ENCODE results near the gene MST1. TPM values are rescaled to one million over a fixed set of nuclear protein-coding genes. Genes with fewer than 3 reads are reported as not detected.

Gene MST1
- total RNA-seq (2012; rRNA removed) = 4.4 and 5.6 TPM in 2 replicates

DNA sequence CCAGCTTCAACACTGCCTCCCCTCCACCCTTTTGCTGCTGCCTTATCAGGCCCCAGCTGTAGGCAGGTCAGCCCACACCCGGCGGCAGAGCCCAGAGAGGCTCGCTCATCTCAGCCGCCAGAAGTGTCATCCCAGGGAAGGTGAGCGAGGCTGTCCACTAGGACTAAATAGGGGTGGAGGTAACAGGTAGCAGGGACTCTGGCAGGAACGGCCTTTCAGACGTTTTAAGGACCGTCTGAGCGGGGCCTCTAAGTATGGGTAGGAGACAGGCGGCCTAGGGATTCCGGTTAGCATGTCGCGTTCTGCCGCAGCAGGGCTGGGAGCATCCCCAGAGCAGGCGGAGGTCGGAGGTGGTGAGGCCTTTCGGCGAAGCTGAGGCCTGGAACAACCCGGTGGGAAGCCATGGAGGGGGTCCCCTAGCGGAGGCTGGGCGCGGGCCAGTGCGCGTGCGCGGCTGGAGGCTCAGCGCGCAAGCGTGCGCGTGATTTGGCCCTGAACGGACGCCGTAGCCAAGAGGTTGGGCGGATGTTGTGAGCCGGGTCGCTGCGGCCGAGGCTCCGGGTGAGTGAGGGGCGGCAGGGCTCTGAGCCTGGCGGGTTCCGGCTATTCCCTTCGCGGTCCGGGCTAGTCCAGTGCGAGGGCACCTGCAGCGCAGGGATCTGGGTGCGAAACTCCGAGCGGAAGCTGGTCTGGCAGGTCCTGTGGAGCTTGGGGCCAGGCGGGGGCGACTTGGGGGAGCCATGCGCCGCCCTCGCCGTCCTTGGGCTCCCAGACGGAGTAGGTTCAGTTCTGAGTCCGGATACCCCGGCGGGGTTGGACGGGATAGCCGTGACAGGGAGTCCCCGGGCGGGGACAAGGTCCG, at the start of gene MST1, which contains the start of gene RNF123:
Gene MST1, minus strand, starts transcription at position 429 of the 862 bp plus-strand sequence. CDS start 783 bp downstream, outside the sequence.
Gene RNF123, plus strand, starts transcription at position 512 of the 862 bp plus-strand sequence. CDS start 1,609 bp downstream, outside the sequence.
- Histone ChIP-seq H3K27me3 (ENCODE audit: control insufficient read depth, insufficient read depth, low read length) (no peaks in the 10 kb centered on the region), H3K9me3 (replicated peaks; ENCODE audit: low read length) (no peaks in the 10 kb centered on the region), H3K4me3 (ENCODE audit: low read length) (peak within 1 kb of the TSS; percentile 94), H3K4me1 (ENCODE audit: control insufficient read depth, insufficient read depth, low read length) (peaks cover 16% of the 10 kb centered on the region), H3K4me2 (ENCODE audit: low read length) (peak within 1 kb of the TSS; percentile 93), H3K36me3 (ENCODE audit: insufficient read depth, low read length) (no peaks in the 10 kb centered on the region), H3K9ac (ENCODE audit: low read depth, low read length) (peak within 1 kb of the TSS; percentile 93)

- no peak overlapping the region for H3K4me3 ChIP-seq (ENCODE audit: low read length)
- no peak overlapping the region for H3K4me2 ChIP-seq (ENCODE audit: low read length)
- peaks cover 36% of the 10 kb centered on the region for H3K36me3 ChIP-seq (ENCODE audit: insufficient read depth, low read length)
- H3K4me1 ChIP-seq (ENCODE audit: control insufficient read depth, insufficient read depth, low read length) = no peaks in the 10 kb centered on the region
- H3K27me3 ChIP-seq (ENCODE audit: control insufficient read depth, insufficient read depth, low read length) = no peaks in the 10 kb centered on the region
- no peak overlapping the region for H3K9ac ChIP-seq (ENCODE audit: low read depth, low read length)
- no peaks in the 10 kb centered on the region for H3K9me3 ChIP-seq (replicated peaks; ENCODE audit: low read length)
Observed at GRCh38 chr3:49738067-49738713, 48.9 kb upstream of the MST1 start.

DNA sequence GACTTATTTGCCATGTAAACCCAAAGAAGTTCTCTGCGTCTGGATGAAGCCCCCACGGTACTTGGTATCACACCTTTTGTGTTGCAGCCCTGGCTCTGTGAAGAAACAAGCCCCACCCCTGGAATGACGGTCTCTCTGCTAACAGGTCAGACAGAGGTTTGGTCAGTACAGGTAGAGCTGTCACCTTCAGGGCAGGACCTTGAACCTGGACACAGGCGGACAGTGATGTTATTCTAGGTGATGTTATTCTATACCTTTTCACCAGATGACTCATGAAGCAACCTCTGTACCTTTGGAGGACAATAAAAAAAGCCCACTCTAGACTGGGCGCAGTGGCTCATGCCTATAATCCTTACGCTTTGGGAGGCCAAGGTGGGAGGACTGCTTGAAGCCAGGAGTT, 45.5 kb upstream of the MST1 start:
- Histone ChIP-seq H3K4me3 (ENCODE audit: low read length) (no peak overlapping the region), H3K36me3 (ENCODE audit: insufficient read depth, low read length) (peaks cover 57% of the 10 kb centered on the region), H3K27me3 (ENCODE audit: control insufficient read depth, insufficient read depth, low read length) (no peaks in the 10 kb centered on the region), H3K4me1 (ENCODE audit: control insufficient read depth, insufficient read depth, low read length) (no peaks in the 10 kb centered on the region), H3K9ac (ENCODE audit: low read depth, low read length) (no peak overlapping the region), H3K4me2 (ENCODE audit: low read length) (no peak overlapping the region), H3K9me3 (replicated peaks; ENCODE audit: low read length) (no peaks in the 10 kb centered on the region)

DNA sequence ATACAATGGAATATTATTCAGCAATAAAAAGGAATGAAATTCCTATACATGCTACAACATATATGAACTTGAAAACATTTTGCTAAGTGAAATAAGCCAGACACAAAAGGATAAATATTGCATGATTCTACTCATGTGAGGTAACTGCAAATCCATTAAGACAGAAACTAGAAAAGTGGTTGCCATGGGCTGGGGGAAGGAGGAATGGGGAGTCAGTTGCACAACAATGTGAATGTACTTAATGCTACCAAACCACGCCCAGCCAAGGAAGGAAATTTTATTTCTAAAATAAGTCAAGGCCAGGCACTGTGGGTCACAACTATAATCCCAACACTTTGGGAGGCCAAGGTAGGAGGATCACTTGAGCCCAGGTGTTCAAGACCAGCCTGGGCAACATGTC, 44.3 kb upstream of the MST1 start:
- Histone ChIP-seq H3K4me3 (ENCODE audit: low read length) (no peak overlapping the region), H3K27me3 (ENCODE audit: control insufficient read depth, insufficient read depth, low read length) (no peaks in the 10 kb centered on the region), H3K36me3 (ENCODE audit: insufficient read depth, low read length) (peaks cover 54% of the 10 kb centered on the region), H3K9me3 (replicated peaks; ENCODE audit: low read length) (no peaks in the 10 kb centered on the region), H3K4me1 (ENCODE audit: control insufficient read depth, insufficient read depth, low read length) (no peaks in the 10 kb centered on the region), H3K9ac (ENCODE audit: low read depth, low read length) (no peak overlapping the region), H3K4me2 (ENCODE audit: low read length) (no peak overlapping the region)

- H3K4me1 ChIP-seq (ENCODE audit: control insufficient read depth, insufficient read depth, low read length) = no peaks in the 10 kb centered on the region
- no peaks in the 10 kb centered on the region for H3K9me3 ChIP-seq (replicated peaks; ENCODE audit: low read length)
- H3K4me3 ChIP-seq (ENCODE audit: low read length) = no peak overlapping the region
- H3K27me3 ChIP-seq (ENCODE audit: control insufficient read depth, insufficient read depth, low read length) = no peaks in the 10 kb centered on the region
- H3K36me3 ChIP-seq (ENCODE audit: insufficient read depth, low read length) = peaks cover 53% of the 10 kb centered on the region
- H3K4me2 ChIP-seq (ENCODE audit: low read length) = no peak overlapping the region
- no peak overlapping the region for H3K9ac ChIP-seq (ENCODE audit: low read depth, low read length)
Observed at GRCh38 chr3:49732597-49732996, 43.3 kb upstream of the MST1 start.

- H3K9me3 ChIP-seq (replicated peaks; ENCODE audit: low read length) = no peaks in the 10 kb centered on the region
- H3K9ac ChIP-seq (ENCODE audit: low read depth, low read length) = no peak overlapping the region
- no peaks in the 10 kb centered on the region for H3K4me1 ChIP-seq (ENCODE audit: control insufficient read depth, insufficient read depth, low read length)
- H3K4me3 ChIP-seq (ENCODE audit: low read length) = no peak overlapping the region
- no peak overlapping the region for H3K4me2 ChIP-seq (ENCODE audit: low read length)
- no peaks in the 10 kb centered on the region for H3K27me3 ChIP-seq (ENCODE audit: control insufficient read depth, insufficient read depth, low read length)
- H3K36me3 ChIP-seq (ENCODE audit: insufficient read depth, low read length) = peaks cover 59% of the 10 kb centered on the region
Observed at GRCh38 chr3:49729966-49730609, 40.8 kb upstream of the MST1 start.

DNA sequence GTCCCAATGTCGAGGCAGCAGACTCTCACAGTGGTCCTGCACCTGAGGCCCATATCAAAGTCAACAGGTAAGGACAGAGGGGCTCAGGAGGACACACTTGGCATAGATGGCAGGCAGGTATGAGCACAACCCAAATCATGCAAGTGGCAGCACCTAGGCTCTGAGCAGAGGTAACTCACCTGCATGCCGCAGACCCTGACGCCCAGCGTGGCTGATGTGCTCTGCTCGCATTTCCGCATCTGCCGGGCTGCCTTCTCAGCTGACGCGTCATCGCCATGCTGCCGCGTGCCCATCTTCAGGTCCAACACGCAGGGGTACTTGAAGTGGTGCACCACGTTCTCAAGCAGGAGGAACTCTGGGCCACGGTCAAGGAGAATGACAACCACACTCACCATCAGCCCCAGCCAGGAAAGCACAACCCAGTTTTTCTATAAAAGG, 38.7 kb upstream of the MST1 start:
- Histone ChIP-seq H3K4me3 (ENCODE audit: low read length) (no peak overlapping the region), H3K27me3 (ENCODE audit: control insufficient read depth, insufficient read depth, low read length) (no peaks in the 10 kb centered on the region), H3K9ac (ENCODE audit: low read depth, low read length) (no peak overlapping the region), H3K4me1 (ENCODE audit: control insufficient read depth, insufficient read depth, low read length) (peaks cover 12% of the 10 kb centered on the region), H3K4me2 (ENCODE audit: low read length) (no peak overlapping the region), H3K9me3 (replicated peaks; ENCODE audit: low read length) (no peaks in the 10 kb centered on the region), H3K36me3 (ENCODE audit: insufficient read depth, low read length) (peaks cover 56% of the 10 kb centered on the region)

GRCh38 chr3:49727154-49727923, 38.1 kb upstream of the MST1 start:
- Histone ChIP-seq H3K36me3 (ENCODE audit: insufficient read depth, low read length) (peaks cover 56% of the 10 kb centered on the region), H3K4me1 (ENCODE audit: control insufficient read depth, insufficient read depth, low read length) (peaks cover 18% of the 10 kb centered on the region), H3K9ac (ENCODE audit: low read depth, low read length) (no peak overlapping the region), H3K4me3 (ENCODE audit: low read length) (no peak overlapping the region), H3K9me3 (replicated peaks; ENCODE audit: low read length) (no peaks in the 10 kb centered on the region), H3K4me2 (ENCODE audit: low read length) (no peak overlapping the region), H3K27me3 (ENCODE audit: control insufficient read depth, insufficient read depth, low read length) (no peaks in the 10 kb centered on the region)

DNA sequence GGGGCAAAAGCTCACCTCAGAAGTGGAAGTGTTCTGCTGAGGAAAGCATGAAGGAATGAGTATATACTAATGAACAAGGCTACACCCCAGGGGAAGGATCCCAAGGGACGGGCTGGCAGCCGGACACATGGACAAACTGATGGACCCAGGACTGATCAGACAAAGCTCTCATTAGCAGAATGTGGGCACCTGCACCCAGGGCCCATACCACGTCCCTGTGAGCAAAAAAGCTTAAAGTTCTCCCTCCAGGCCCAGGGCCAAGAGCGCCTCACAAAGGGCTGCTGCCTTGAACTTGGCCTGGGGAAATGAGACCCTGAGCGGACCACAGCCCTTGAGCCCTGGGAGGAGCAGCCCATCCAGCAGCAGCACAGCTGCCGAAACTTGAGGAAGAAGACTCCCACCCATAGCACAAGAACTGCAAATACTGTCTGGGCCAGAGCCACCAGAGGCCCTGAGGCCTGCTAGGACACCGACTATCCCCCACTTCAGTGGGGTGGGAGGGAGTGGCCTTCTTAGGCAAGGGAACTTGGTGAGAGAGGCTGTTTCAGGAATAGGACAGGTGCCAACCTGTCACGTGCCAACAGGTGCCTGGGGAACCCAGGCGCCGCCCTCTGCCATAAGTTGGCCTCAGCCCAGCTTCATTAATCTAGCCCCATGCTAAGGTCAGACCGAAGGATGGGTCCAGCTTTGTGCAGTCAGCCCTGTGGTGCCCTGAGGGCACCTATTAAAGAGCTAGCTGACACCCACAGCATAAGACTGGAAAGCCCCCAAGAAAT, 36.8 kb upstream of the MST1 start:
- peaks cover 58% of the 10 kb centered on the region for H3K36me3 ChIP-seq (ENCODE audit: insufficient read depth, low read length)
- H3K4me3 ChIP-seq (ENCODE audit: low read length) = no peak overlapping the region
- no peak overlapping the region for H3K4me2 ChIP-seq (ENCODE audit: low read length)
- H3K9ac ChIP-seq (ENCODE audit: low read depth, low read length) = no peak overlapping the region
- H3K4me1 ChIP-seq (ENCODE audit: control insufficient read depth, insufficient read depth, low read length) = peaks cover 19% of the 10 kb centered on the region
- H3K9me3 ChIP-seq (replicated peaks; ENCODE audit: low read length) = no peaks in the 10 kb centered on the region
- no peaks in the 10 kb centered on the region for H3K27me3 ChIP-seq (ENCODE audit: control insufficient read depth, insufficient read depth, low read length)

GRCh38 chr3:49724586-49724985, 35.3 kb upstream of the MST1 start:
- H3K4me1 ChIP-seq (ENCODE audit: control insufficient read depth, insufficient read depth, low read length) = peaks cover 23% of the 10 kb centered on the region
- no peaks in the 10 kb centered on the region for H3K27me3 ChIP-seq (ENCODE audit: control insufficient read depth, insufficient read depth, low read length)
- no peaks in the 10 kb centered on the region for H3K9me3 ChIP-seq (replicated peaks; ENCODE audit: low read length)
- H3K36me3 ChIP-seq (ENCODE audit: insufficient read depth, low read length) = peaks cover 61% of the 10 kb centered on the region
- peak overlapping the region; percentile 80 for H3K4me3 ChIP-seq (ENCODE audit: low read length)
- H3K9ac ChIP-seq (ENCODE audit: low read depth, low read length) = peak overlapping the region; percentile 98
- H3K4me2 ChIP-seq (ENCODE audit: low read length) = peak overlapping the region; percentile 99
